H9 (cell line): ENCODE results near the gene JTB. TPM values are rescaled to one million over a fixed set of nuclear protein-coding genes. Genes with fewer than 3 reads are reported as not detected.

Experiments
- DNase-seq: peaks from one replicate; pipeline ENCODE4 v3.0.0-alpha.2; 2017
- H2AFZ ChIP-seq: one replicate; pipeline ENCODE4 v1.6.1; 2013; ENCODE audit warnings: mild to moderate bottlenecking, low read length, control low read depth, moderate library complexity
- H2AK5ac ChIP-seq: 2 replicates; pipeline ENCODE4 v1.6.1; 2013; ENCODE audit warnings: low read length, control low read depth, mixed read lengths; ENCODE audit not compliant: insufficient read length
- H2BK120ac ChIP-seq: one replicate; pipeline ENCODE4 v1.6.1; 2013; ENCODE audit warnings: low read depth, mild to moderate bottlenecking, low read length, control low read depth, inconsistent platforms; ENCODE audit not compliant: poor library complexity, severe bottlenecking
- H2BK12ac ChIP-seq: 2 replicates; pipeline ENCODE4 v1.6.1; 2013; ENCODE audit warnings: low read length, control low read depth, mixed read lengths, low read depth; ENCODE audit not compliant: insufficient read length
- H2BK15ac ChIP-seq: 2 replicates; pipeline ENCODE4 v1.6.1; 2013; ENCODE audit warnings: low read depth, low read length, control low read depth
- H2BK20ac ChIP-seq: one replicate; pipeline ENCODE4 v1.6.1; 2013; ENCODE audit warnings: low read depth, mild to moderate bottlenecking, low read length, control low read depth, inconsistent platforms; ENCODE audit not compliant: poor library complexity, severe bottlenecking
- H2BK5ac ChIP-seq: 2 replicates; pipeline ENCODE4 v1.6.1; 2013; ENCODE audit warnings: low read length, control low read depth, mixed read lengths; ENCODE audit not compliant: insufficient read length
- H3K14ac ChIP-seq: 2 replicates; pipeline ENCODE4 v1.6.1; 2013; ENCODE audit warnings: low read length, control low read depth; ENCODE audit not compliant: insufficient read depth
- H3K18ac ChIP-seq: 2 replicates; pipeline ENCODE4 v1.6.1; 2013; ENCODE audit warnings: low read depth, mild to moderate bottlenecking, mixed read lengths, low read length, control low read depth; ENCODE audit not compliant: insufficient read length
- H3K23ac ChIP-seq: 2 replicates; pipeline ENCODE4 v1.6.1; 2013; ENCODE audit warnings: low read length, control low read depth, mixed read lengths, low read depth; ENCODE audit not compliant: insufficient read length
- H3K23me2 ChIP-seq: 2 replicates; pipeline ENCODE4 v1.6.1; 2013; ENCODE audit warnings: low read depth, mild to moderate bottlenecking, mixed read lengths, low read length, control low read depth; ENCODE audit not compliant: insufficient read length, poor library complexity, severe bottlenecking
- H3K27ac ChIP-seq: 2 replicates; pipeline ENCODE4 v1.5.1; 2013; ENCODE audit warnings: low read length, control low read depth, mixed read lengths, low read depth; ENCODE audit not compliant: insufficient read length
- H3K27me3 ChIP-seq: 2 replicates; pipeline ENCODE4 v1.6.1; 2013; ENCODE audit warnings: low read length, control low read depth, inconsistent platforms; ENCODE audit not compliant: insufficient read depth
- H3K4ac ChIP-seq: 2 replicates; pipeline ENCODE4 v1.6.1; 2013; ENCODE audit warnings: low read depth, mild to moderate bottlenecking, control low read depth, inconsistent platforms, low read length, moderate library complexity
- H3K4me1 ChIP-seq: 2 replicates; pipeline ENCODE4 v1.6.1; 2013; ENCODE audit warnings: low read length, control low read depth, inconsistent platforms; ENCODE audit not compliant: insufficient read depth
- H3K4me2 ChIP-seq: 2 replicates; pipeline ENCODE4 v1.6.1; 2013; ENCODE audit warnings: low read length, control low read depth, mixed read lengths; ENCODE audit not compliant: insufficient read length, insufficient read depth
- H3K56ac ChIP-seq: 2 replicates; pipeline ENCODE4 v1.6.1; 2013; ENCODE audit warnings: low read depth, mild to moderate bottlenecking, mixed read lengths, low read length, control low read depth; ENCODE audit not compliant: insufficient read length
- H3K79me1 ChIP-seq: 2 replicates; pipeline ENCODE4 v1.6.1; 2013; ENCODE audit warnings: low read depth, mild to moderate bottlenecking, moderate library complexity, low read length, control low read depth, inconsistent platforms; ENCODE audit not compliant: insufficient read depth, poor library complexity, severe bottlenecking
- H3K79me2 ChIP-seq: 2 replicates; pipeline ENCODE4 v1.6.1; 2013; ENCODE audit warnings: low read length, control low read depth, inconsistent platforms; ENCODE audit not compliant: insufficient read depth
- H3K9ac ChIP-seq: 2 replicates; pipeline ENCODE4 v1.6.1; 2013; ENCODE audit warnings: low read length, control low read depth, mixed read lengths; ENCODE audit not compliant: insufficient read length; ENCODE audit errors: extremely low read depth
- H3K9me3 ChIP-seq: one replicate; pipeline ENCODE4 v1.6.1; 2013; ENCODE audit warnings: low read depth, low read length, inconsistent platforms; ENCODE audit not compliant: control insufficient read depth
- H3T11ph ChIP-seq: one replicate; pipeline ENCODE4 v1.6.1; 2013; ENCODE audit warnings: mild to moderate bottlenecking, low read length, control low read depth, inconsistent platforms
- H4K20me1 ChIP-seq: one replicate; pipeline ENCODE4 v1.6.1; 2013; ENCODE audit not compliant: control insufficient read depth, insufficient read length, insufficient read depth
- H4K5ac ChIP-seq: 2 replicates; pipeline ENCODE4 v1.6.1; 2013; ENCODE audit warnings: low read depth, mild to moderate bottlenecking, mixed read lengths, low read length, control low read depth; ENCODE audit not compliant: insufficient read length
- H4K8ac ChIP-seq: replicated peaks from 2 replicates; pipeline ENCODE4 v1.6.1; 2013; ENCODE audit warnings: low read length, control low read depth, mixed read lengths, low read depth; ENCODE audit not compliant: insufficient read length
- H4K91ac ChIP-seq: 2 replicates; pipeline ENCODE4 v1.6.1; 2013; ENCODE audit warnings: low read depth, mild to moderate bottlenecking, moderate library complexity, mixed read lengths, low read length, control low read depth; ENCODE audit not compliant: insufficient read length
- H3K27ac Mint-ChIP-seq, 3 experiments: 2 replicates in 2 of 3; 3 replicates in 1 of 3; pipeline ENCODE4 v1.8.0; 2020 to 2021; ENCODE audit warnings: mixed read lengths in 3 of 3, mild to moderate bottlenecking in 1 of 3, moderate library complexity in 1 of 3
- H3K27me3 Mint-ChIP-seq: 2 replicates; pipeline ENCODE4 v1.8.0; 2021; ENCODE audit warnings: low read depth, mild to moderate bottlenecking, moderate library complexity, mixed read lengths
- H3K36me3 Mint-ChIP-seq, 3 experiments: 2 replicates in 2 of 3; 3 replicates in 1 of 3; pipeline ENCODE4 v1.8.0; 2020 to 2021; ENCODE audit warnings: low read depth in 3 of 3, mixed read lengths in 3 of 3; ENCODE audit not compliant: insufficient read depth in 1 of 3
- H3K4me1 Mint-ChIP-seq, 2 experiments: 2 replicates each; pipeline ENCODE4 v1.8.0; 2020; ENCODE audit warnings: mixed read lengths in 2 of 2
- H3K4me3 Mint-ChIP-seq, 2 experiments: 2 replicates in 1 of 2; 3 replicates in 1 of 2; pipeline ENCODE4 v1.8.0; 2020 to 2021; ENCODE audit warnings: mild to moderate bottlenecking in 2 of 2, mixed read lengths in 2 of 2, moderate library complexity in 1 of 2
- H3K9me3 Mint-ChIP-seq, 2 experiments: 2 replicates in 1 of 2; 3 replicates in 1 of 2; pipeline ENCODE4 v1.8.0; 2020; ENCODE audit warnings: mild to moderate bottlenecking in 2 of 2, mixed read lengths in 2 of 2, moderate library complexity in 1 of 2
- WGBS: extraction: QIAGEN DNeasy Blood & Tissue Kit; methylation state at CpG from one replicate; pipeline ENCODE4 v1.1.7; 2013; ENCODE audit warnings: missing lambda C conversion rate, low lambda C conversion rate, mixed read lengths; ENCODE audit not compliant: insufficient read length; ENCODE audit errors: extremely low coverage; 5-methylcytosine and 5-hydroxymethylcytosine counted together
- total RNA-seq: library from RNA; stranded (reverse); gene quantifications from 2 replicates; pipeline ENCODE4 v1.2.1, GENCODE V29; 2021
- TF ChIP-seq, protein P1 (sequence below): fragments of 200-600 bp; sonication (generic); conservative IDR thresholded peaks from 3 replicates; pipeline ENCODE4 v1.8.0; 2021; ENCODE audit warnings: antibody characterized with exemption, mild to moderate bottlenecking

The JTB gene
- total RNA-seq, 1 experiment from 2014 or later, result 85.4 TPM

DNA sequence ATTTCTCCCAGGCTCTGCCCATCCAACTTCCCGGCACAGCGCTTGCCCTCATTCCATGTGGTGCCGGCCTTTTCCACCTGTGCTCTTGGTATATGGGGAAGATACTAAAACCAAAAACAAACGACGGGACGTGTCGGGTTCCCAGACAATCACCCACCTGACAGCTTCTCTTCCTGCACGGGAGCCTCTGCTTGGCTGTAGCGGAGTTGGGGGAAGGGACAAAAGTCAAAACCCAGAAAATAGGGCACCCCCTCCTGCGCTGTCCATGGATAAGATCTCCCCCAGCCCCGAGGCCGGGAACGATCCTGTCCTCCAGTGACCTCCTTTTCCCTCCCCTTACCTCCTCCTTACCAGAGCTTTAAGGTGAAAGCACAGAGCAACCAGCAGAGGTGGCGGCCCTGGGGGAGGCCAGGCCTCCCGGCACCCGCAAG, 640 bp downstream of the JTB start:
- no peak overlapping the region for H2AFZ ChIP-seq
- H3K23ac ChIP-seq, result no peak overlapping the region
- no peak overlapping the region for H3T11ph ChIP-seq
- H4K20me1 ChIP-seq, result no peaks in the 10 kb centered on the region
- H4K5ac ChIP-seq, result no peak overlapping the region
- H3K4me1 ChIP-seq, result no peaks in the 10 kb centered on the region
- H2AK5ac ChIP-seq, result no peak overlapping the region
- H3K9me3 Mint-ChIP-seq, result no peaks in the 10 kb centered on the region
- TF ChIP-seq, protein P1, sequence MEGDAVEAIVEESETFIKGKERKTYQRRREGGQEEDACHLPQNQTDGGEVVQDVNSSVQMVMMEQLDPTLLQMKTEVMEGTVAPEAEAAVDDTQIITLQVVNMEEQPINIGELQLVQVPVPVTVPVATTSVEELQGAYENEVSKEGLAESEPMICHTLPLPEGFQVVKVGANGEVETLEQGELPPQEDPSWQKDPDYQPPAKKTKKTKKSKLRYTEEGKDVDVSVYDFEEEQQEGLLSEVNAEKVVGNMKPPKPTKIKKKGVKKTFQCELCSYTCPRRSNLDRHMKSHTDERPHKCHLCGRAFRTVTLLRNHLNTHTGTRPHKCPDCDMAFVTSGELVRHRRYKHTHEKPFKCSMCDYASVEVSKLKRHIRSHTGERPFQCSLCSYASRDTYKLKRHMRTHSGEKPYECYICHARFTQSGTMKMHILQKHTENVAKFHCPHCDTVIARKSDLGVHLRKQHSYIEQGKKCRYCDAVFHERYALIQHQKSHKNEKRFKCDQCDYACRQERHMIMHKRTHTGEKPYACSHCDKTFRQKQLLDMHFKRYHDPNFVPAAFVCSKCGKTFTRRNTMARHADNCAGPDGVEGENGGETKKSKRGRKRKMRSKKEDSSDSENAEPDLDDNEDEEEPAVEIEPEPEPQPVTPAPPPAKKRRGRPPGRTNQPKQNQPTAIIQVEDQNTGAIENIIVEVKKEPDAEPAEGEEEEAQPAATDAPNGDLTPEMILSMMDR, result no peak
- no peaks in the 10 kb centered on the region for H3K9me3 ChIP-seq
- H3K23me2 ChIP-seq, result peaks cover 9% of the 10 kb centered on the region
- H3K27me3 Mint-ChIP-seq, result no peaks in the 10 kb centered on the region
- no peak overlapping the region for H3K56ac ChIP-seq
- no peaks in the 10 kb centered on the region for H3K79me2 ChIP-seq
- H4K91ac ChIP-seq, result no peak overlapping the region
- peak overlapping the region; percentile 91 to 96 (median 96); a peak in 6 of 7 replicates for H3K27ac Mint-ChIP-seq
- peak overlapping the region; percentile 17; the same call in 1 of the 2 replicates for H3K14ac ChIP-seq
- H2BK20ac ChIP-seq, result no peak overlapping the region
- no peak overlapping the region for H3K4ac ChIP-seq
- H2BK15ac ChIP-seq, result no peak overlapping the region
- peak overlapping the region; percentile 95 to 99 for H3K4me3 Mint-ChIP-seq
- H3K4me2 ChIP-seq, result peak overlapping the region; percentile 94
- H3K18ac ChIP-seq, result no peak overlapping the region
- H4K8ac ChIP-seq, result no peak overlapping the region
- no peak overlapping the region for H2BK5ac ChIP-seq
- H3K27ac ChIP-seq, result no peak overlapping the region
- no peaks in the 10 kb centered on the region for H3K79me1 ChIP-seq
- H3K27me3 ChIP-seq, result no peaks in the 10 kb centered on the region
- H3K9ac ChIP-seq, result peak overlapping the region; percentile 74
- DNase-seq, result no peak
- H2BK120ac ChIP-seq, result no peak overlapping the region
- H2BK12ac ChIP-seq, result no peak overlapping the region
- WGBS, result no CpG with 5 or more reads among the region's 16 CpGs
- H3K36me3 Mint-ChIP-seq, result peaks cover 25 to 70% (median 53%) of the 10 kb centered on the region in 3 experiments
- H3K4me1 Mint-ChIP-seq, result peaks cover 19 to 29% of the 10 kb centered on the region in 2 experiments
